HepG2 (cell line): Measurements from ENCODE around the gene FASTKD1. TPM values are rescaled to one million over a fixed set of nuclear protein-coding genes. Genes with fewer than 3 reads are reported as not detected.

ENCODE experiments used
- FOXA3 ChIP-seq: IDR thresholded peaks from 2 replicates; pipeline ENCODE4 v1.6.1; 2016; ENCODE audit warnings: missing genetic modification reagents, missing compliant biosample characterization
- GATAD2A ChIP-seq: IDR thresholded peaks from 2 replicates; pipeline ENCODE4 v1.6.1; 2016
- HDAC6 ChIP-seq: fragments of 200-600 bp; sonication (generic); IDR thresholded peaks from 2 replicates; pipeline ENCODE4 v1.7.0; 2017; ENCODE audit warnings: mild to moderate bottlenecking, antibody characterized with exemption, low read length, low read depth
- HINFP ChIP-seq: sonication (generic); formaldehyde crosslinking; IDR thresholded peaks from 2 replicates; pipeline ENCODE4 v1.4.0; 2020; ENCODE audit warnings: low read depth, mild to moderate bottlenecking, missing genetic modification reagents
- MTF1 ChIP-seq: sonication (generic); formaldehyde crosslinking; IDR thresholded peaks from 2 replicates; pipeline ENCODE4 v1.5.0; 2020; ENCODE audit warnings: missing genetic modification reagents
- NCOA1 ChIP-seq: sonication (generic); formaldehyde crosslinking; IDR thresholded peaks from 2 replicates; pipeline ENCODE4 v1.9.0; 2021; ENCODE audit warnings: missing genetic modification reagents
- PBX2 ChIP-seq: IDR thresholded peaks from 2 replicates; pipeline ENCODE4 v1.6.1; 2016; ENCODE audit warnings: control low read depth
- SAFB2 ChIP-seq: sonication (generic); formaldehyde crosslinking; IDR thresholded peaks from 2 replicates; pipeline ENCODE4 v1.5.1; 2020; ENCODE audit warnings: missing genetic modification reagents, low read depth, mild to moderate bottlenecking, borderline replicate concordance
- SMYD3 ChIP-seq: sonication (generic); formaldehyde crosslinking; IDR thresholded peaks from 2 replicates; pipeline ENCODE4 v1.8.1; 2023; ENCODE audit warnings: mild to moderate bottlenecking, missing genetic modification reagents
- SNAPC4 ChIP-seq: sonication (generic); formaldehyde crosslinking; IDR thresholded peaks from 2 replicates; pipeline ENCODE4 v1.4.0; 2020; ENCODE audit warnings: mild to moderate bottlenecking, missing genetic modification reagents
- SOX13 ChIP-seq, 3 experiments: fragments of 450-650 bp in 1 of 3; sonication (generic) in 1 of 3; formaldehyde crosslinking in 1 of 3; IDR thresholded peaks in 2 of 3; conservative IDR thresholded peaks in 1 of 3; 2 replicates each; pipeline versions ENCODE4 v1.5.0 to v1.6.1; 2016 to 2020; ENCODE audit warnings: antibody characterized with exemption in 1 of 3, mild to moderate bottlenecking in 1 of 3, missing compliant biosample characterization in 1 of 3, missing genetic modification reagents in 1 of 3, moderate library complexity in 1 of 3
- TCF12 ChIP-seq, 2 experiments: fragments of 450-650 bp in 1 of 2; sonication (generic) in 1 of 2; formaldehyde crosslinking in 1 of 2; IDR thresholded peaks; 2 replicates each; pipeline versions ENCODE4 v1.6.1 to v1.8.0; 2017 to 2022; ENCODE audit warnings: antibody characterized with exemption in 1 of 2, mild to moderate bottlenecking in 1 of 2, missing genetic modification reagents in 1 of 2, moderate library complexity in 1 of 2
- ZFAT ChIP-seq: sonication (generic); formaldehyde crosslinking; conservative IDR thresholded peaks from 2 replicates; pipeline ENCODE4 v1.8.1; 2023; ENCODE audit warnings: missing genetic modification reagents, inconsistent platforms
- ZNF292 ChIP-seq: sonication (generic); formaldehyde crosslinking; IDR thresholded peaks from 2 replicates; pipeline ENCODE4 v1.8.1; 2022; ENCODE audit warnings: mild to moderate bottlenecking, low read depth, missing genetic modification reagents, borderline replicate concordance
- ZNF740 ChIP-seq: sonication (generic); formaldehyde crosslinking; IDR thresholded peaks from 2 replicates; pipeline ENCODE4 v1.4.0; 2020; ENCODE audit warnings: missing genetic modification reagents
- polyA plus RNA-seq, 8 experiments: library from polyadenylated mRNA; depleted of rRNA in 3 of 8; stranded (reverse) in 7 of 8; unstranded in 1 of 8; fragments of >200 nt; fragmentation: Illumina TruSeq in 4 of 8; extraction: Trizol in 4 of 8; gene quantifications; 2 replicates each; pipeline versions ENCODE4 v1.2.1 to v1.2.3, GENCODE V29; 2011 to 2016; ENCODE audit warnings: low read depth in 4 of 8, missing spikeins in 1 of 8, mixed read lengths in 1 of 8; ENCODE audit not compliant: insufficient read depth in 1 of 8
- total RNA-seq, 5 experiments: library from RNA; depleted of rRNA; stranded (reverse); fragments of >200 nt; fragmentation: Illumina TruSeq; extraction: Trizol; gene quantifications; 2 replicates each; pipeline ENCODE4 v1.2.3, GENCODE V29; 2016; ENCODE audit warnings: low read depth in 1 of 5
- TF ChIP-seq, protein P1 (sequence below): sonication (generic); formaldehyde crosslinking; IDR thresholded peaks from 2 replicates; pipeline ENCODE4 v1.4.0; 2020; ENCODE audit warnings: missing genetic modification reagents

FASTKD1 gene
- total and polyA plus RNA-seq, 2 of the 13 experiments (the other 11 are each of a cell fraction or from before 2014, with no cell fraction given), result 35.0 to 38.0 TPM

- TF ChIP-seq ZFAT (CRISPR knock-in tag), result no peak
- TF ChIP-seq SNAPC4 (CRISPR knock-in tag), result no peak
- TF ChIP-seq HDAC6, result no peak
- TF ChIP-seq PBX2, result peak; percentile 71
- TF ChIP-seq SMYD3, result no peak
- TF ChIP-seq, protein P1, sequence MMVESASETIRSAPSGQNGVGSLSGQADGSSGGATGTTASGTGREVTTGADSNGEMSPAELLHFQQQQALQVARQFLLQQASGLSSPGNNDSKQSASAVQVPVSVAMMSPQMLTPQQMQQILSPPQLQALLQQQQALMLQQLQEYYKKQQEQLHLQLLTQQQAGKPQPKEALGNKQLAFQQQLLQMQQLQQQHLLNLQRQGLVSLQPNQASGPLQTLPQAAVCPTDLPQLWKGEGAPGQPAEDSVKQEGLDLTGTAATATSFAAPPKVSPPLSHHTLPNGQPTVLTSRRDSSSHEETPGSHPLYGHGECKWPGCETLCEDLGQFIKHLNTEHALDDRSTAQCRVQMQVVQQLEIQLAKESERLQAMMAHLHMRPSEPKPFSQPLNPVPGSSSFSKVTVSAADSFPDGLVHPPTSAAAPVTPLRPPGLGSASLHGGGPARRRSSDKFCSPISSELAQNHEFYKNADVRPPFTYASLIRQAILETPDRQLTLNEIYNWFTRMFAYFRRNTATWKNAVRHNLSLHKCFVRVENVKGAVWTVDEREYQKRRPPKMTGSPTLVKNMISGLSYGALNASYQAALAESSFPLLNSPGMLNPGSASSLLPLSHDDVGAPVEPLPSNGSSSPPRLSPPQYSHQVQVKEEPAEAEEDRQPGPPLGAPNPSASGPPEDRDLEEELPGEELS (CRISPR knock-in tag), result no peak
- no peak for TF ChIP-seq TCF12 (IDR thresholded peaks at IDR 0.05)
- TF ChIP-seq TCF12 (CRISPR knock-in tag; IDR thresholded peaks at IDR 0.05), result no peak
- TF ChIP-seq GATAD2A (CRISPR knock-in tag), result no peak
- TF ChIP-seq MTF1, result no peak
- no peak for TF ChIP-seq SAFB2 (CRISPR knock-in tag)
- TF ChIP-seq ZNF740 (CRISPR knock-in tag), result no peak
- no peak for TF ChIP-seq ZNF292 (CRISPR knock-in tag)
- TF ChIP-seq HINFP (CRISPR knock-in tag), result no peak
- no peak for TF ChIP-seq NCOA1
- no peak for TF ChIP-seq SOX13 (IDR thresholded peaks at IDR 0.05)
- TF ChIP-seq SOX13 (CRISPR knock-in tag; conservative IDR thresholded peaks at IDR 0.05 in 1 of 2, IDR thresholded peaks at IDR 0.05 in 1 of 2), result peak in 1 of 2 experiments; percentile 52; a peak in 1 of 4 replicates
- 0 out of 2 replicates have a peak, but pooled peaks have one; percentile 16 for TF ChIP-seq FOXA3 (CRISPR knock-in tag)
Observed at GRCh38 chr2:169513926-169514325, 59.7 kb downstream of the FASTKD1 start (continued).
